AG04450 (cell line): ENCODE results near the gene PPP1R14C. TPM values are rescaled to one million over a fixed set of nuclear protein-coding genes. Genes with fewer than 3 reads are reported as not detected.

Experiments
- CTCF ChIA-PET: fragments of 300-600, 350-600 bp; formaldehyde crosslinking; extraction: SDS; loops from one replicate; lab custom pipeline; 2022; ENCODE audit warnings: antibody characterized with exemption, inconsistent platforms; lab: Charles Lee
- POLR2A ChIA-PET: fragments of 350-600 bp; formaldehyde crosslinking; extraction: SDS; loops from one replicate; lab custom pipeline; 2021; ENCODE audit warnings: antibody characterized with exemption, inconsistent platforms; lab: Yijun Ruan, JAX
- DNase-seq: peaks from one replicate; pipeline ENCODE4 v3.0.0-alpha.2; 2011; ENCODE audit warnings: low read depth, low spot score
- H3K27ac ChIP-seq: one replicate; pipeline ENCODE4 v1.5.1; 2012; ENCODE audit warnings: low read depth, low read length, control low read depth
- H3K27me3 ChIP-seq: one replicate; pipeline ENCODE4 v1.6.0; 2012; ENCODE audit warnings: low read length; ENCODE audit not compliant: control insufficient read depth, insufficient read depth
- H3K4me3 ChIP-seq: 2 replicates; pipeline ENCODE4 v1.5.1; 2011; ENCODE audit warnings: mild to moderate bottlenecking, low read depth, low read length, control low read depth
- H3K9me3 ChIP-seq: 2 replicates; pipeline ENCODE4 v1.5.1; 2012; ENCODE audit warnings: low read length; ENCODE audit not compliant: control insufficient read depth, insufficient read depth
- CTCF ChIP-seq: IDR thresholded peaks from 2 replicates; pipeline ENCODE4 v1.5.1; 2011; ENCODE audit warnings: low read depth, low read length, control low read depth, inconsistent platforms
- polyA plus RNA-seq: library from polyadenylated mRNA; depleted of rRNA; stranded (reverse); fragments of >200 nt; gene quantifications from 2 replicates; pipeline ENCODE4 v1.2.3, GENCODE V29; 2011

PPP1R14C gene
- polyA plus RNA-seq, 1 experiment = not detected

GRCh38 chr6:150269130-150269856, 126.4 kb downstream of the PPP1R14C start:
- no peak overlapping the region for H3K4me3 ChIP-seq
- POLR2A ChIA-PET = no interaction called here
- no peak for TF ChIP-seq CTCF
- no peaks in the 10 kb centered on the region for H3K9me3 ChIP-seq
- H3K27me3 ChIP-seq = peaks cover 2% of the 10 kb centered on the region
- no peak overlapping the region for H3K27ac ChIP-seq
- DNase-seq = no peak
- CTCF ChIA-PET = no interaction called here

DNA sequence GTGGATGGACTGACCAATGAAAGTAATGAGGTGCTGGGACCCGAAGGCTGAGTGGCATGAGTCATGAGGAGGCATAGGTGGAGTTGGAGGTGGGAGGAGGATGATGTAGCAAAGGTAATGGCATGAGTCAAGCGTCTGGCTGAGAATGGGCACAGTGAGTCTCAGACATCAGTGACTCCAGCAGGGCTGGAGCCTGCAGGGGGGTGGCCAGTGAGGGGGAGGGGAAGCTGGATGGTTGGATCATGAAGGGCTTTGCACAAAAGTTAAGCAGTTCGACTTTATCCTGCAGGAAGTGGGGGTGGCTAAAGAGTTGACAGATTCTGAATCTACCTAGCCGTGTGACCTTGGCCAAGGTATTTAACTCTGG, 127.0 kb downstream of the PPP1R14C start:
- no peak for DNase-seq
- POLR2A ChIA-PET = no interaction called here
- no peak overlapping the region for H3K4me3 ChIP-seq
- H3K27ac ChIP-seq = no peak overlapping the region
- TF ChIP-seq CTCF = no peak
- H3K9me3 ChIP-seq = no peaks in the 10 kb centered on the region
- H3K27me3 ChIP-seq = peaks cover 3% of the 10 kb centered on the region
- CTCF ChIA-PET = interaction anchor here (0.5 kb wide), 1 partner anchor 131 kb away, joined by 3 read pairs; no protein-coding TSS in a partner anchor

GRCh38 chr6:150270330-150271052, 127.6 kb downstream of the PPP1R14C start:
- CTCF ChIA-PET = interaction anchor here (0.5 kb wide), 1 partner anchor 132 kb away, joined by 3 read pairs; no protein-coding TSS in a partner anchor

DNA sequence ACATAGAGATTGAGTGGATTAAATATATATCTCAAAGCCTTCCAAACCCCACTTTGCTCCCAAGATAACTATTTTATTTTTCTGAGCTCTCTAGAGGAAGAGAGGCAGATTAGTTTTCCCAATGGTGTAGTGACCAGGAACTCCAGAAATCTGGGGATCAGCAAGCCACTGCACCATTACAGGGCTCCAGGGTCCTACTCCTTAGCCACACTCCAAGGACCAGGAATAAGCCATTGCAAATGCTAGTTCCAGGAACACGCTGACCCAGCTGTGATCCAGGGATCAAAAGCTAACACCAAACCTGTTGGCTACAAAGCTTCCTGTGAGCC, 128.3 kb downstream of the PPP1R14C start:
- POLR2A ChIA-PET = no interaction called here
- Histone ChIP-seq H3K4me3 (no peak overlapping the region), H3K9me3 (no peaks in the 10 kb centered on the region), H3K27me3 (peaks cover 3% of the 10 kb centered on the region), H3K27ac (no peak overlapping the region)
- CTCF ChIA-PET = no interaction called here
- TF ChIP-seq CTCF = no peak
- DNase-seq = no peak

More at GRCh38 chr6:150270330-150271052, 127.6 kb downstream of the PPP1R14C start:
- POLR2A ChIA-PET = no interaction called here
- no peak overlapping the region for H3K27ac ChIP-seq
- no peak for TF ChIP-seq CTCF
- no peak for DNase-seq
- H3K9me3 ChIP-seq = no peaks in the 10 kb centered on the region
- H3K27me3 ChIP-seq = peaks cover 3% of the 10 kb centered on the region
- H3K4me3 ChIP-seq = no peak overlapping the region
